ENCODE data around the gene VCP.

The VCP gene

GRCh38 chr9:35072461-35073278 lies at the start of gene VCP:
Gene VCP, minus strand, starts transcription at chr9:35072625. Its CDS starts 272 bp downstream, at chr9:35072353.
- DNase-seq = peak; percentile 83 to 92 (median 88)

DNA sequence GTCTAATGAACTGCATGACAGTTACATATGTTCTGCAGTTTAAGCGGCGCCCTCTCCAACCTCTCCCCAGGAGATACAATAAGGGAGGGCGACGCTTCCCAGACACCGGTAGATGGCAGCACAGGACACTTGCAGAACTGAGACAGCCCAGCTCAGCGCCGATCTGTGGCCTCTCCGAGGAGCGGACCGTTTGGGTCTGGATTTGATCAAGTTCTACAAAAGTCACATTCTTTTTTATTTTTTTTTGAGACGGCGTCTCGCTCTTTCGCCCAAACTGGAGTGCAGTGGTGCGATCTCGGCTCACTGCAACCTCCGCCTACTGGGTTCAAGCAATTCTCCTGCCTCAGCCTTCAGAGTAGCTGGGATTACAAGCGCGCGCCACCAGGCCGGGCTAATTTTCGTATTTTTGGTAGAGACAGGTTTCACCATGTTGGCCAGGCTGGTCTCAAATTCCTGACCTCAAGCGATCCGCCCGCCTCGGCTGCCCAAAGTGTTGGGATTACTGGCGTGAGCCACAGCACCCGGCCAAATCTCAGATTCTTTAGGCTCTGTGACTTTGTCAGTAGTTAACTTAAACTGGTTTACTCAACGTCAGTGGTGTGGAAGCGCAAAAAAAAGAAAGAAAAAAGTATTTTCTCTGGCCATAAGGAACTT lies 44.6 kb upstream of the VCP start:
- DNase-seq = peak; percentile 64 to 80 (median 77)

DNA sequence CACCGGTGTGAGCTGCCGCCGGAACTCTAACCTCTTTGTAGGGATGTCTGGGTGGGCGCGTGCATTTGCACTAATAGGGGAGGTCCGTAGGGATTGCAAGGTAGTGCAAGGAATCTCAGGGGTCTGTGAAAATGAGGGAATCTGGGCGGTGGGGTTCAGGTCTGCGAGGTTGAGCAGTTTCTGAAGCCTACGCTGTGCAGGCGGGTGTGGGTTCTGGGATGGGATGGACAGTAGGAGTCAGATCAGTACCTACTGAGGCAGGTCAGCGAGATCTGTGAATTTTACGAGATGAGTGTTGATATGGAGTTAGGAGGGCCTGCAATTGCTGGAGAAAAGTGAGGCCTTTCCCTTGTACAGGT lies 44.1 kb upstream of the VCP start:
- DNase-seq = no peak

DNA sequence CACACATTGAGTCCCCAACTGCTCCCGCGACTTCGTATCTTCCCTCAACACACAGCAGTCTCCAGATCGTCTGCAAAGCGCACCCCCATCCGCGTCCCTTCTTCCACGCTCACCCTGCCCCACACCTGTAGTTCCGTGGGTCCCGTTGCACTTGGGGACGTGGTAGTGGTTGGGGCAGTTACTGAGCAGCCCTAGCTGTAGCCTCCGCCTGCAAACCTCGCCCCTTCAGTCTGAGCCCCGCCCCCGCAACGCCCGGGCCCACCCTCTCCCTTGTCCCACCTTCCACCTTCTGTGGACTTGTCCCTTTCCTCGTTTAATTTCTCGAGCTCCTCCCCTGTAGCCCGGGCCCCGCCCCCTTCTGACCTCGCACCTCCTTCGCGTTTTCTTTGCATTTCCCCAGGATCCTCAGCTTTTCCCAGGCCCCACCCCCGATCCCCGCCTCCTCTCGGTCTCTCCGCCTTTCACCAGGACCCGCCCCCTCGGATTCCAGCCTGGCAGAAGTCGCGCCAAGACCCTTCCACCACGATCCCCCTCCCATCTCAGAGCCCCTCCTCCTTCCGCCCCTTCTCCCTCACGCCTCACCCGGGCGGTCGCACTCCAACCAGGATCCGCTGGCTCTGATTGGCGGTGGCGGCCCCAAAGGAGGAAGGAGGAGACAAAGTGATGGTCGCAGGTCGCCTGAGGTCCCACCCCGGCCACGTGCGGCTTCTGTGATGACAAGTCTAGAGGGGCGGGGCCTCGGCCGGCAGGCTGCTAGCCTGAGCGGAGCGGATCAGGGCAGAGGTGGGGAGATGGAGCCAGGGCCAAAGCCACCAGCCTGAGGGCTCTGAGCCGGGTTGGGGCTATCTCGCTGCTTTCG lies 43.5 kb upstream of the VCP start, which contains the start of gene ATOSB:
ATOSB (minus strand) TSS at position 183 of the 859 bp plus-strand sequence. CDS start 7,588 bp downstream, outside the sequence.
- peak; percentile 80 to 89 (median 85) for DNase-seq

DNA sequence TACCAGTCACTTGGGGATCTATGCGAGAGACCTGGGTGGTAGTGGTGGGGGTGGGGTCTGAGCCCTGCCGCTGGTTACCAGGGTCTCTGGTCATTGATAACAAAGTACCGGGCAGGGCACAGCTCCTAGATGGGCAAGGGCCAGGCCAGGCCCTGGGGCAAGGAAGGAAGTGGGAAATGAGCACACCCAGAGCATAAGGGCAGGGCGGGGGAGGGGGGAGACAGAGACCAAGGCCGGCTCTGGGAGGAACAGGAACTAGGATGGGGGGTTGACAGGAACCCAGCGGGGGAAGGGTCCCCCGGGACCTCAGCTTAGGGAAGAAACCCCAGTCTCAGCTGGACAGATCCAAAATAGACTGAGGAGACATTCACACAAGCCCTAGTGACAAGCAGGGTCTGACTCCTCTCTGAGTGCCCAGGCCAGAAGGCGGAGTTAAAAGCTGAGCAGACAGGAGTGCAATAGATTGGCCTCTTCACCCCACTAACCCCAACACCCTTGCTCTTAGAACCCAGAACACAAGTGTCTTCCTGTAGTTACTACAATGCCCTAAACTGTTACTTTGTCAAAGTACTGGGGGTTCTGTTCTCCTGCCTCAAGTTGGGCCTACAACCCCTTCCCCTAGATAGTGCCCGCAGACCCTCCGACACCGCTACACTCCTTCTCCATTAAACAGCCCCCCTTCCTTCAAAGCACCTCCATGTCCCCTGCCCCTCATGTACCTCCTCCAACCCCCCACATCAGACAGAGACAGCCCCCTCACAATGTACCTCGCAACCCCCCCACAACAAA lies 42.6 kb upstream of the VCP start:
- DNase-seq = no peak

DNA sequence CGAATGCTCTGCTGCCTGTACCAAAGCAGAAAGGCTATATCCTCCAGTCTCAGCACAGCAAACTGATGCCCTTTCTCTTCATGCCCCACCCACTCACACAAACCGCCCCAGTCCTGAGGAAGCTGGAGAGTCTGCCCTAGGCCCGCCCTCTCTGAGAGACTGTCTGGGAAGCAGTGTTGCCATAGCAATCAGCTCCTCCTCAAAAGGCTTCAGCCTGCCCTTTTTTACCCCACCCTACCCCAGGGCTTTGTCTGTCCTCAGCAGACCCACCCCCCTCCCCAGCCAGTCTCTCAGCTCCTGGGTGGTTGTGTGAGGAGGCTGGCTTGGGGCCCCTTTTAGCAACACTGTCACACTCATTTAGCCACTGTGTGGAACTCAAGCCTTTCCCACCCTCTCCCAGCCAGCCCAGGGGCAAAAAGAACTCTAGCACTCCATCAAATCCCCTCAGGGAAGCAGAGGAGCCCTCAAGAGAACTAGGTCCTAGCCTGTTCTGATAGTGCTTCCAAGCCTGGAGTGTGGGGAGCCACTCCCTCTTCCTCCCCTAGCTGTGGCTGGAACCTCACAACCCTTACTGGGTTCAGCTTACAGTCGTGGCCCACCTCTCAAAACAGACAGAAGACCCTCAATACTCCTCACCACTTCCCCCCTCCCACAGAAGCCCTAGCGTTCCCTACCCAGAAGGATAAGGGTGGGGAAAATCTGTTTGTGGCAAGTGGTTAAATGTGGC lies 41.9 kb upstream of the VCP start:
- DNase-seq = peak in 2 of 4 experiments; percentile 22 to 31

GRCh38 chr9:35112257-35113020 lies 40.0 kb upstream of the VCP start:
- no peak for DNase-seq

GRCh38 chr9:35111001-35111933 lies 38.8 kb upstream of the VCP start:
- peak; percentile 90 to 93 (median 92) for DNase-seq

- DNase-seq = no peak
Observed at GRCh38 chr9:35110327-35110761, 37.9 kb upstream of the VCP start.

- DNase-seq = no peak
Observed at GRCh38 chr9:35108946-35109575, 36.6 kb upstream of the VCP start.

DNA sequence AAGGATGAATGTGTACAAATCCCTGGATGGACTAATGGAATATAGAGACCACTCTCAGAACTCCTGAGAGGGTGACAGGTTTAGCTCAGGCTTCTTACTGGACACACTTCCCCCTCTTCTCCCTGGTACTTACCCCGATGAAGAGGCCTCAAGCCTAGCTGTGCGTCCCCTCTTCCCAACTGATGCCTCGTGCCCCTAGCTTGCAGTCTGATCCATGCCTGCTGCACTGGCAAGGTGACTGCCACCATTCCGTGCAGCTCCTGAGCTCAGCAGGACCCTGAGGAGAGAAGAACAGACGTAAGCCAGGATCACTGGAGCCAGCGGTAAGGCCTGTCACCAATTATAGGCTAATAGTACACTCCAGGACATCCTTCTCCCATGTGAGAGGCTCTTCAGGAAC lies 36.0 kb upstream of the VCP start:
- no peak for DNase-seq

GRCh38 chr9:35107297-35108290 lies 35.2 kb upstream of the VCP start:
- DNase-seq = no peak

- no peak for DNase-seq
Observed at GRCh38 chr9:35106343-35106730, 33.9 kb upstream of the VCP start.

DNA sequence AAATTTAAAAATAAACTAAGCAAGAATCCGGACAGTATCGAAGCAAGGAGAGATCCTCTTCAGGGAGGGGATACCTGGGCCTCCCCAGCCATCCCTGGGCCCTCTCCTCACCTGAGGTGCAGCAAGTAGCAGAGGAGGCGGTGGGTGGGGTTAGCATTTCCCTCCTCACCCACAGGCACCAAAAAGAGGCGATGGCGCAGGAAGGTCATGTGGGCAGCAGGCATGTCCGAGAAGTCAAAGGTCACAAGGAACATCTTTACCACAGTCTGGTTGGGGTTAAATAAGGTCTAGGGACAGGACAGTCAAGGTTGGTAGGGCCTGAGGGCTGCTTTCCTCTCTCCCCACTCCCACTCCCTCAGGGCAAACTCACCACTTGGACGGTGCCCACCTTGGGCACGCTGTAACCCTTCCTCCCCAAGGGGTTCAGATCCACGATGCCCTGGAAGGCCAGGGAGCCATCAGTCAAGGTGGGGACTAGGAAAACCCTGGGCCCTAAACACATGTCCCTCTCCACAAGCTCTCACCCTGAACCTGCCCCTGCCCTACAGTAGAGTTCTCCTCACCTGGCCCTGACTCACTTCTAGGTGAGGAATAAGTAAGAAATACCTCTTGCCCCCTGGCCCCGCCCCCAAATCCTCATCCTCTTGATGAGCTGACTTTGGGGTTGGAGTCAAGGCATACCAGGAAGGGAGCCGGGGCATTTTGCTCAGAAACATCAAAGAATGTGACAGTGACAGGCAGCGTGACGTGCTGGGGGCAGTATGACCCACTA lies 33.3 kb upstream of the VCP start:
- no peak for DNase-seq

DNA sequence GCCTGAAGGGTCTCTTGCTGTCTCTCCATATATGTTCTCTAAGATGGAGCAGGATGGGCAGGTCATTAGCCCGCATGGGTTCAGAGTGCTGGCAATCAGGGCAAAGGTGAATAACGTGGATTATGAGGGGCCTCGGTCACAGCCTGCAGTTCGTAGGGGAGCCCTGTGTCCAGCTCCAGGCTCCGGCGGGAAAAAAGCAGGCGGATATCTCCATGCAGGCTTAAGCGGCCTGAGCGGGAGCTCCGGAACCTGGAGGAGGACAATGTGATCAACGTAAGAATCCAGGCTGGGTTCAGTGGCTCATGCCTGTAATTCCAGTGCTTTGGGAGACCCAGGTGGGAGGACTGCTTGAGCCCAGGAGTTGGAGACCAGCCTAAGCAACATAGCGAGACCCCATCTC lies 32.7 kb upstream of the VCP start:
- DNase-seq = no peak

DNA sequence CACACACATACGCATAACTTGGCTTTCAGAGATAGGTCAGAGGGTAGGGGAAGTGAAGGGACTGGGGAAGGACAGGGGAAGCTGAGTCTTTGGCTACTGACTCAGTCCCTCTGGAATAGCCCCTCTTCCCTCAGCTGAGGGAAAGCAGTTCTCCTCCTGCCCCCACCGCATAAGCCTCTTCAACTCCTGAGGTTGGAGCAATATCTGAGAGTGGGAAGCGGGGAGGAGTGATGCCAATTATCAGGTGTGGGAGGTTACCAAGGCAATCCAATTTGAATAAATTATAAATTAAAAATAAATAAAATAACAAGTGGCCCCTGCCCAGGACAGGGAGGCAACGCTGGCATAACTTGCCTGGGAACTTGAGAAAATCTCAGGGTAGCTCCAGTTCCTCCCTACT lies 32.2 kb upstream of the VCP start:
- DNase-seq = no peak

- DNase-seq = no peak
Observed at GRCh38 chr9:35103660-35104191, 31.3 kb upstream of the VCP start.
